Peyer's patch (tissue), 4 donors: ENCODE data around the gene PTPRF. TPM values are rescaled to one million over a fixed set of nuclear protein-coding genes. Genes with fewer than 3 reads are reported as not detected.
A peak's percentile ranks its signal among the peaks of the same experiment; 100 is the strongest.

Experiments used
- DNase-seq, 3 donors: peaks; one replicate each; pipeline ENCODE4 v3.0.0-alpha.2; 2017 to 2019
- H3K27ac ChIP-seq, 4 donors: fragments of 200-600 bp; sonication (generic); one replicate each; pipeline ENCODE4 v1.5.1; 2016 to 2019
- H3K27me3 ChIP-seq, 2 donors: fragments of 200-600 bp; sonication (generic); one replicate each; pipeline ENCODE4 v1.5.1; 2019
- H3K36me3 ChIP-seq, 3 donors: fragments of 200-600 bp; sonication (generic); one replicate each; pipeline ENCODE4 v1.5.1; 2016 to 2019
- H3K4me1 ChIP-seq, 4 donors: fragments of 200-600 bp; sonication (generic); one replicate each; pipeline ENCODE4 v1.5.1; 2016 to 2019
- H3K4me3 ChIP-seq, 4 donors: fragments of 200-600 bp; sonication (generic); 1 replicate in 3 of 4; 2 replicates in 1 of 4; pipeline ENCODE4 v1.5.1; 2016 to 2019; ENCODE audit warnings: mild to moderate bottlenecking in 1 of 4
- H3K9me3 ChIP-seq, 4 donors: fragments of 200-600 bp; sonication (generic); one replicate each; pipeline ENCODE4 v1.5.1; 2016 to 2019; ENCODE audit warnings: mild to moderate bottlenecking in 1 of 4
- POLR2A ChIP-seq, 2 donors: fragments of 450-650 bp; IDR thresholded peaks; one replicate each; pipeline ENCODE4 v1.5.1; 2017; ENCODE audit warnings: antibody characterized with exemption in 2 of 2, mild to moderate bottlenecking in 2 of 2, moderate library complexity in 2 of 2
- total RNA-seq, 4 donors: library from RNA; depleted of rRNA; stranded (reverse); fragments of >200 nt; gene quantifications; one replicate each; pipeline ENCODE4 v1.1.0, GENCODE V29; 2016
- TF ChIP-seq, protein P1 (sequence below), 6 experiments: fragments of 450-650 bp in 4 of 6; fragments of 200-600 bp in 2 of 6; sonication (generic) in 1 of 6; IDR thresholded peaks; one replicate each; pipeline ENCODE4 v1.5.1; 2017 to 2019; ENCODE audit warnings: antibody characterized with exemption in 6 of 6, mild to moderate bottlenecking in 3 of 6, moderate library complexity in 1 of 6

PTPRF gene
- total RNA-seq, 4 donors from 2014 or later, result 149 to 613 (median 528) TPM

GRCh38 chr1:43617011-43617410 lies 86.3 kb downstream of the PTPRF start:
- no peaks in the 10 kb centered on the region for H3K27me3 ChIP-seq
- no peak for TF ChIP-seq POLR2A (IDR thresholded peaks at IDR 0.05)
- TF ChIP-seq, protein P1, sequence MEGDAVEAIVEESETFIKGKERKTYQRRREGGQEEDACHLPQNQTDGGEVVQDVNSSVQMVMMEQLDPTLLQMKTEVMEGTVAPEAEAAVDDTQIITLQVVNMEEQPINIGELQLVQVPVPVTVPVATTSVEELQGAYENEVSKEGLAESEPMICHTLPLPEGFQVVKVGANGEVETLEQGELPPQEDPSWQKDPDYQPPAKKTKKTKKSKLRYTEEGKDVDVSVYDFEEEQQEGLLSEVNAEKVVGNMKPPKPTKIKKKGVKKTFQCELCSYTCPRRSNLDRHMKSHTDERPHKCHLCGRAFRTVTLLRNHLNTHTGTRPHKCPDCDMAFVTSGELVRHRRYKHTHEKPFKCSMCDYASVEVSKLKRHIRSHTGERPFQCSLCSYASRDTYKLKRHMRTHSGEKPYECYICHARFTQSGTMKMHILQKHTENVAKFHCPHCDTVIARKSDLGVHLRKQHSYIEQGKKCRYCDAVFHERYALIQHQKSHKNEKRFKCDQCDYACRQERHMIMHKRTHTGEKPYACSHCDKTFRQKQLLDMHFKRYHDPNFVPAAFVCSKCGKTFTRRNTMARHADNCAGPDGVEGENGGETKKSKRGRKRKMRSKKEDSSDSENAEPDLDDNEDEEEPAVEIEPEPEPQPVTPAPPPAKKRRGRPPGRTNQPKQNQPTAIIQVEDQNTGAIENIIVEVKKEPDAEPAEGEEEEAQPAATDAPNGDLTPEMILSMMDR (IDR thresholded peaks at IDR 0.05), result no peak
- no peaks in the 10 kb centered on the region for H3K4me1 ChIP-seq
- no peak for DNase-seq
- peaks cover 0 to 96% (median 0%) of the 10 kb centered on the region in 3 donors for H3K36me3 ChIP-seq
- H3K9me3 ChIP-seq, result no peaks in the 10 kb centered on the region
- H3K4me3 ChIP-seq, result no peak overlapping the region
- no peak overlapping the region for H3K27ac ChIP-seq

DNA sequence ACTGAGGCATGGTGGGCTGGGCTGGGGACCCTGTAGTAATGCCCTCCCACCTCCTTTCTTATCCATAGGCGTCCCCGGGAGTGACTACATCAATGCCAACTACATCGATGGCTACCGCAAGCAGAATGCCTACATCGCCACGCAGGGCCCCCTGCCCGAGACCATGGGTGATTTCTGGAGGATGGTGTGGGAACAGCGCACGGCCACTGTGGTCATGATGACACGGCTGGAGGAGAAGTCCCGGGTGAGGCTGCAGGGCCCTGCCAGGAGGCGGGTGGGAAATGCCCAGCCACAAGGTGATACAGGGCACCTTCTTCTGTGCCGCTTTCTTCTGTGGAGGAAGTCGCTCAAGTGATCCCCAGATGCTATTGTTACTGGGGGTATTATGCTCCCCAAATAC lies 87.0 kb downstream of the PTPRF start:
- Histone ChIP-seq H3K4me3 (no peak overlapping the region), H3K36me3 (peaks cover 0 to 96% (median 0%) of the 10 kb centered on the region in 3 donors), H3K27ac (no peak overlapping the region), H3K4me1 (no peaks in the 10 kb centered on the region), H3K9me3 (no peaks in the 10 kb centered on the region), H3K27me3 (no peaks in the 10 kb centered on the region)
- no peak for TF ChIP-seq POLR2A (IDR thresholded peaks at IDR 0.05)
- TF ChIP-seq, protein P1 (IDR thresholded peaks at IDR 0.05), result no peak
- no peak for DNase-seq

GRCh38 chr1:43618521-43619313 lies 88.0 kb downstream of the PTPRF start:
- Histone ChIP-seq H3K27ac (no peak overlapping the region), H3K4me3 (no peak overlapping the region), H3K4me1 (no peaks in the 10 kb centered on the region), H3K27me3 (no peaks in the 10 kb centered on the region), H3K9me3 (no peaks in the 10 kb centered on the region), H3K36me3 (peaks cover 0 to 94% (median 0%) of the 10 kb centered on the region in 3 donors)
- DNase-seq, result peak in 1 of 3 donors; percentile 36
- no peak for TF ChIP-seq POLR2A (IDR thresholded peaks at IDR 0.05)
- TF ChIP-seq, protein P1 (IDR thresholded peaks at IDR 0.05), result no peak

DNA sequence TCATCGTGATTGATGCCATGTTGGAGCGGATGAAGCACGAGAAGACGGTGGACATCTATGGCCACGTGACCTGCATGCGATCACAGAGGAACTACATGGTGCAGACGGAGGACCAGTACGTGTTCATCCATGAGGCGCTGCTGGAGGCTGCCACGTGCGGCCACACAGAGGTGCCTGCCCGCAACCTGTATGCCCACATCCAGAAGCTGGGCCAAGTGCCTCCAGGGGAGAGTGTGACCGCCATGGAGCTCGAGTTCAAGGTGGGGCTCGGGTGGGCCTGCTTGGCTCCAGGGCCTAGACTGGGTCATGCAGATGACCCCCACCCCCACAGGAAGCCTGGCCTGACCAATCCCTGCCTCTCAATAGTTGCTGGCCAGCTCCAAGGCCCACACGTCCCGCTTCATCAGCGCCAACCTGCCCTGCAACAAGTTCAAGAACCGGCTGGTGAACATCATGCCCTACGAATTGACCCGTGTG lies 88.7 kb downstream of the PTPRF start:
- Histone ChIP-seq H3K4me3 (no peak overlapping the region), H3K4me1 (no peaks in the 10 kb centered on the region), H3K9me3 (no peaks in the 10 kb centered on the region), H3K27ac (no peak overlapping the region), H3K27me3 (no peaks in the 10 kb centered on the region), H3K36me3 (peaks cover 0 to 94% (median 0%) of the 10 kb centered on the region in 3 donors)
- DNase-seq, result peak in 1 of 3 donors; percentile 37
- TF ChIP-seq, protein P1 (IDR thresholded peaks at IDR 0.05), result no peak
- TF ChIP-seq POLR2A (IDR thresholded peaks at IDR 0.05), result no peak

DNA sequence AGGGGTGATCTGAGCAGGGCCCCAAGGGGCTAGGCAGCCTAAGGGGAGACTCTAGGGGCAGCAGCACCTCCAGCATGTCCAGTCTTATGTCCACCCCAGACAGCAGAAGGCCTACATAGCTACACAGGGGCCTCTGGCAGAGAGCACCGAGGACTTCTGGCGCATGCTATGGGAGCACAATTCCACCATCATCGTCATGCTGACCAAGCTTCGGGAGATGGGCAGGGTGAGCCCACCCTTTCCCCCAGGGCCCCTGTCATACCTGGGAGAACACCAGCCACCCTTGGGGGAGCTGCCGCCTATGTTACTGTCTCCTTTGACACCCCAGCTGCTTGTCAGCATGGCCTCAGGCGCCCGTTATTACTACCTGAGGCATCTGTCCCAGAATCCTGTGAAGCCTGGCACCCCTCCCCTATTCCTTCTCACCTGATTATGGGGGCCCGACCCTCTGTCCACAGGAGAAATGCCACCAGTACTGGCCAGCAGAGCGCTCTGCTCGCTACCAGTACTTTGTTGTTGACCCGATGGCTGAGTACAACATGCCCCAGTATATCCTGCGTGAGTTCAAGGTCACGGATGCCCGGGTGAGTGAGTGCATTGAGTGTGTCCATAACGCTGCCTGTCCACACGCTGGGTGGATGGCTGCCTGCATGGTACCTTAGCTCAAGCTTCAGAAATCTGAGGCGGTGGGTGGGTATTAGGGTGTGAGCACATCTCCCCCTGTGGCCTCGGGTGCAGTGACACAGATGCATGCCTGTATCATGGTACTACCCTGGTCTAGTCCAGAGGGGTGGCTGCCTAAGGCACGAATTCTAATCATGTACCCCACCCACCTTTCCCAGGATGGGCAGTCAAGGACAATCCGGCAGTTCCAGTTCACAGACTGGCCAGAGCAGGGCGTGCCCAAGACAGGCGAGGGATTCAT lies 89.6 kb downstream of the PTPRF start:
- Histone ChIP-seq H3K36me3 (peaks cover 0 to 93% (median 0%) of the 10 kb centered on the region in 3 donors), H3K4me3 (no peak overlapping the region), H3K4me1 (no peaks in the 10 kb centered on the region), H3K27me3 (no peaks in the 10 kb centered on the region), H3K27ac (no peak overlapping the region), H3K9me3 (no peaks in the 10 kb centered on the region)
- TF ChIP-seq, protein P1 (IDR thresholded peaks at IDR 0.05), result no peak
- TF ChIP-seq POLR2A (IDR thresholded peaks at IDR 0.05), result no peak
- DNase-seq, result no peak
